22Rv1 (cell line): ENCODE measurements around the gene ZNF573.
A peak's percentile ranks its signal among the peaks of the same experiment; 100 is the strongest.
"Not testable (repeated sequence)": the region's sequence is repeated elsewhere in the genome, so short reads cannot be mapped to it uniquely, and the experiment has no call there.

Experiments used
- H3K27ac ChIP-seq: fragments of 450-650 bp; 2 replicates; pipeline ENCODE4 v1.5.1; 2017
- ZFX ChIP-seq: fragments of 450-650 bp; IDR thresholded peaks from 2 replicates; pipeline ENCODE4 v1.6.1; 2017; ENCODE audit warnings: antibody characterized with exemption, borderline replicate concordance
- TF ChIP-seq, protein P1 (sequence below): fragments of 450-650 bp; IDR thresholded peaks from 2 replicates; pipeline ENCODE4 v1.5.1; 2017; ENCODE audit warnings: mild to moderate bottlenecking

The ZNF573 gene

DNA sequence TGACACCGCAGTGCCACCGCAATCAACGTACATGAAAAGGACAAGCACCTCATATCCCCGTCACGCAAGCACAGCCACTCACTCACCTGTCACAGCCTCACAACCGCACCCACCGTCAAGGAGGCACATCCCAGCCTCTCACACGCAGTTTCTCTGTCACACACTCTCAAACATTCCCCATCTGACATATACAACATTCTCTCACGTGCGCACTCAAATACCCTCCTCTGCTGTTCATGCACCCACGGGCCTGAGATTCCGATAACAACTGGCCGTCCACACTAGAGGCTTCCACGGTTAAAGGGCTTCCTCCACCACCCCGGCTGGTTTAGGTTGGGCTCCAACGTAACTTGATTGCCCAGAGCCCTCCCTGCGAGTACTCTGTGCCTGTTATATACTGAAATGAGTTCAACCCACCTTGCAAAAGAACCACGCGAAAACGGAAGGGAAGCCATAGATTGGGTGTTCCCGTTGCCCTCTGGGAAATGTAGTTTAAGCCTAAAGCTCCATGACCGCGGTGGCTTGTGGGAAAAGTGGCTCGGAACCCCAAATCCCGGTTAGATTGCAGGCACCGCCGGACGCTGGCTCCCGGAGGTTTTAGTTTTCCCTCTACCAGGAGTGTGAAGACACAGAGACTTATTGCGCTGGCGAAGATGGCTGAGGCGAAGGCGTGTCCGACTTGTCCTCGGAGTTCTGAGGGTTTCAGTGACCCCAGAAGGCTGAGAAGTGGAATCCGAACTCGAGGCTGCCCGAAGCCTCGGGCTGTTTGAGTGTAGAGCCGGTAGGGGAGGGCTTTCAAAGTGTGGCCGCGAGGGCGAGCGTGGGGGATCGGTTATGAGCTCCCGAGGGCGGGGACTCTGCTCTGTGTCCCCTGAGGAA, at the start of gene ZNF573:
Gene ZNF573, minus strand, starts transcription at position 460 of the 879 bp plus-strand sequence. CDS start 5,857 bp downstream, outside the sequence.
- H3K27ac ChIP-seq: peak within 1 kb of the TSS; percentile 82
- no peak for TF ChIP-seq ZFX
- TF ChIP-seq, protein P1, sequence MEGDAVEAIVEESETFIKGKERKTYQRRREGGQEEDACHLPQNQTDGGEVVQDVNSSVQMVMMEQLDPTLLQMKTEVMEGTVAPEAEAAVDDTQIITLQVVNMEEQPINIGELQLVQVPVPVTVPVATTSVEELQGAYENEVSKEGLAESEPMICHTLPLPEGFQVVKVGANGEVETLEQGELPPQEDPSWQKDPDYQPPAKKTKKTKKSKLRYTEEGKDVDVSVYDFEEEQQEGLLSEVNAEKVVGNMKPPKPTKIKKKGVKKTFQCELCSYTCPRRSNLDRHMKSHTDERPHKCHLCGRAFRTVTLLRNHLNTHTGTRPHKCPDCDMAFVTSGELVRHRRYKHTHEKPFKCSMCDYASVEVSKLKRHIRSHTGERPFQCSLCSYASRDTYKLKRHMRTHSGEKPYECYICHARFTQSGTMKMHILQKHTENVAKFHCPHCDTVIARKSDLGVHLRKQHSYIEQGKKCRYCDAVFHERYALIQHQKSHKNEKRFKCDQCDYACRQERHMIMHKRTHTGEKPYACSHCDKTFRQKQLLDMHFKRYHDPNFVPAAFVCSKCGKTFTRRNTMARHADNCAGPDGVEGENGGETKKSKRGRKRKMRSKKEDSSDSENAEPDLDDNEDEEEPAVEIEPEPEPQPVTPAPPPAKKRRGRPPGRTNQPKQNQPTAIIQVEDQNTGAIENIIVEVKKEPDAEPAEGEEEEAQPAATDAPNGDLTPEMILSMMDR: no peak

DNA sequence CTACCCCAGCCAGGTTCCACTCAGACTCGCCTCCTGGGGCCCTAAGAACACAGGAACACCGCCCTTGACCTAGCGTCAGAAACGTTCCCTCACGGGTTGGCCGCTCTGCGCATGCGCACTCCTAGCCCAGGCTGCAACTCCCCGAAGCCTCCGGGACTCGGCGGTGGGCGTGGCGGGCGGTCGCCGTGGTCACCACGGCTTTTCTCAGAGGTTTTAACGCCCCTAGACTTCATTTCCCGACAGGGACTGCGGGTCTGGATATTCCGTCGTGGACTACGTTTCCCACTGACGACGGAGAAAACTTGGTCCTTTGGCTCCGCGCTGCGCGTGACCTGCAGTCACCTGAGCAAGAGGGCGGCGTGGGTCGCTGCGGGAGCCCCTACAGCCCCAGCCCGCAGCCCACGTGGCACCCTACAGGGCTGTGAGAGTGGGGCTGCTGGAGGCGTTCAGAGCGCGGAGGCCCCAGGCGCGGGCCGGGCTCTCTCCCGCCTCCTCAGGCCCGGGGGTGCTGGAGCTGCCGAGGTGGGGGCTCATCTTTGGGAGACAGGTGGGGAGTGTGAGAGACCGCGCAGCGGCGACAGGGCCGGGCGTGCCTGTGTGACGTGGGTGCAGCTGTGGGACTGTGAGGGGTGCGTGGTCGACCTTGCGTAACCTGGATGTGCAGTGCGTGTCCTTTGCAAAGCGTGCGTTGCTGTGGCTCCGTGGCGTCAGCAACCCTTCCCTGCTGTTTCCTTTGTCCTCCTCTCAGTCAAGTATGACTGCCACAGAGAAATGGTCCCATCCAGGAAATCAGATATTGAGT, 38.0 kb upstream of the ZNF573 start:
- TF ChIP-seq, protein P1: no peak
- no peak for TF ChIP-seq ZFX
- peak overlapping the region; percentile 46 for H3K27ac ChIP-seq

DNA sequence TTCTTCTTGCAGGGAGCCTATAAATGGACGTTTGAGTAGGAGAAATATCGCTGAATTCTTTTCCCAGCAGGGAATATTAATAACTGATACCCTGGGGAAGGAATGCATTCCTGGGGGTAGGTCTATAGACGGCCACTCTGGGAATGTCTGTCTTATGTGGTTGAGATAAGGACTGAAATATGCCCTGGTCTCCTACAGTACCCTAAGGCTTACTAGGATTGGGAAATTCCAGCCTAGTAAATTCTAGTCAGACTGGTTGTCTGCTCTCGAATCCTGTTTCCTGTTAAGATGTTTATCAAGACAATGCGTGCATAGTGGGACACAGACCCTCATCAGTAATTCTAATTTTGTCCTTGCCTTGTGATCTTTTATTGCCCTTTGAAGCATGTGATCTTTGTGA, 36.2 kb upstream of the ZNF573 start:
- H3K27ac ChIP-seq: not testable (repeated sequence)

DNA sequence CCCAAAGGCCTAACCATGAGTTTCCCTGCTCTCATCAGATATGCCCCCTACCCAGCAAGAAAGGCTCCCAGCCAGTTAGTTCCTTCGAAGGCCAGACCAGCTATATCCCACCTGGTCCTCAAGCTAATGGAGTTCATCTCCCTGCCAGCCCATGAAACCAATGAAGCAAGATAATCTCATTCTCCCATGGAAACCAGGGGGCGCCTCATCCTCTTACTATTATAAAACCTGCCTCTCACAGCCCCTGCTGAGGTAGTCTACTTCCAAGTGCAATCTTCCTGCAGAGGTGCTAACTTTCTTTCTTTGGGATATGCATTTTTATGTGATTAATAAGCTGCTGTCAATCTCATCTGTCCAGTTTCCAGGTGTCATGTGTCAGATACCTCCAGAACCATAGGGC, 34.0 kb upstream of the ZNF573 start:
- no peak overlapping the region for H3K27ac ChIP-seq
- no peak for TF ChIP-seq ZFX
- TF ChIP-seq, protein P1: no peak

DNA sequence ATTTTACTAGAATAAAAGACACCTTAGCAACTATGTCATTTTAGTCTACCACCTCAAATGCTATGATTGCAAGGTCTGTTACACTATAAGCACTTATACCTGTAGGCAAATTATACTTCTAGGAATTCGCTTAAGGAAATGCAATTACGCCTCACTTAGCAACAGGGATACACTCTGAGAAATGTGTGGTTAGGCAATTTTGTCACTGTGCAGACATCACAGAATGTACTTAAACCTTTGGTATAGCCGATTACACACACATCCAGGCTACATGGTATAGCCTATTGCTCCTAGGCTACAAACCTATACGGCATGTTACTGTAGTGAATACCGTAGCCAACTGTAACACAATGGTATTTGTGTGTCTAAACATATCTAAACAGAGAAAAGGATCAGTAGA, 30.0 kb upstream of the ZNF573 start:
- TF ChIP-seq, protein P1: no peak
- no peak for TF ChIP-seq ZFX
- H3K27ac ChIP-seq: no peak overlapping the region

DNA sequence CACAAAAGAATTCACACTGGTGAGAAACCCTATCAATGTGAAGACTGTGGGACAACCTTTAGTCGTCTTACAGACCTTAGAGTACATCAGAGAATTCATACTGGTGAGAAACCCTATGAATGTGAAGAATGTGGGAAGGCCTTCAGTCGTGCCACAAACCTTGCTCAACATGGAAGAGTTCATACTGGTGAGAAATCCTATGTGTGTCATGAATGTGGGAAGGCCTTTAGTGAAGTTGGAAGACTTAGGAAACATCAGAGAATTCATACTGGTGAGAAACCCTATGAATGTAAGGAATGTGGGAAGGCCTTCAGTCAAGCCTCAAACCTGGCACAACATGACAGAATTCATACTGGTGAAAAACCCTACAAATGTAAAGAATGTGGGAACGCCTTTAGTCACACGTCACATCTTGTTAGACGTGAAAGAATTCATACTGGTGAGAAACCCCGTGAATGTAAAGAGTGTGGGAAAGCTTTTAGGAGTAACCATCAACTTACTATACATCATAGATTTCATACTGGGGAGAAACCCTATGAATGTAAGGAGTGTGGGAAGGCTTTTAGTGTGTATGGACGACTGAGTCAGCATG, 24.0 kb upstream of the ZNF573 start:
- no peak for TF ChIP-seq ZFX
- TF ChIP-seq, protein P1: no peak
- no peak overlapping the region for H3K27ac ChIP-seq

DNA sequence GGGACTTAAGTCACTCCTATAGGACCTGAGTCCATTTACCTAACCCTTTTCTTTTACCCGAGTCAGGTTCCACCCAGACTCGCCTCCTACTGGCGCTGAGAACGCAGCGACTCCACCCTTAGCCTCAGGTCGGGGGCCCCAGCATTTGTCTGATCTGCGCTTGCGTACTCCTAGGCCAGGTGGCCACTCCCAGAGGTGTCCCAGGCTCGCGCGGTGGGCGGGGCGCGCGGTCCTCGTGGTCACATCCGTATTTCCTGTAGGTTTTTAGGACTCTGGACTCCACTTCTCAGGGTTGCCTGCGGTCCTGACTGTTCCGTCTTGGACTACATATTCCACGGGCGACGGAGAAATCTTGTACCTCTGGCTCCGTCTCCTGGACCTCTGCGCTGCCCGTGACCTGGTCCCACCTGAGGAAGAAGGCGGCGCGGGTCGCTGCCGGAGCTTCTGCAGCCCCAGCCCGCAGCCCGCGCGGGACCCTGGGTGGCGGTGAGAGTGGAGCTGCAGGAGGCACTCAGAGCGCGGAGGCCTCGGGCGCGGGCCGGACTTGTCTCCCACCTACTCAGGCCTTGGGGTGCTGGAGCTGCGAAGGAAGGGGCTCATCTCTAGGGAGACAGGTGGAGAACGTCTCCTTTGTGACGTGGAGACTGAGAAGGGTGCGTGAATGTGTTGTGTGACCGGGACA, 11.0 kb upstream of the ZNF573 start:
- no peak for TF ChIP-seq ZFX
- TF ChIP-seq, protein P1: no peak
- no peak overlapping the region for H3K27ac ChIP-seq
